Measurements from ENCODE around the gene CD34.

The CD34 gene

GRCh38 chr1:207844371-207844770 is 66.6 kb downstream of the CD34 start (continued):
- TF ChIP-seq ZBTB26 (tag by site-specific recombination; optimal IDR thresholded peaks at IDR 0.05) (no peak), ZNF214 (tag by site-specific recombination; IDR thresholded peaks at IDR 0.05; ENCODE audit: borderline replicate concordance) (no peak), HOXC10 (CRISPR knock-in tag; IDR thresholded peaks at IDR 0.05) (no peak), ZXDB (tag by site-specific recombination; IDR thresholded peaks at IDR 0.05) (no peak), ZNF211 (tag by site-specific recombination; IDR thresholded peaks at IDR 0.05; ENCODE audit: low read depth) (no peak), SP7 (tag by site-specific recombination; IDR thresholded peaks at IDR 0.05) (no peak), MZF1 (tag by site-specific recombination; IDR thresholded peaks at IDR 0.05; ENCODE audit: borderline replicate concordance) (no peak), ZNF548 (tag by site-specific recombination; IDR thresholded peaks at IDR 0.05) (no peak), ZNF324 (tag by site-specific recombination; IDR thresholded peaks at IDR 0.05) (no peak)

GRCh38 chr1:207842506-207842905 is 68.4 kb downstream of the CD34 start:
- TF ChIP-seq ZSCAN18 (tag by site-specific recombination; IDR thresholded peaks at IDR 0.05) (no peak), ZNF223 (tag by site-specific recombination; IDR thresholded peaks at IDR 0.05) (no peak), SETDB1 (IDR thresholded peaks at IDR 0.05; ENCODE audit: insufficient read length, low read length) (no peak)
- H3K4me1 ChIP-seq (ENCODE audit: control insufficient read depth, insufficient read depth, low read length), result no peaks in the 10 kb centered on the region
- no peak overlapping the region for H3K27ac ChIP-seq (ENCODE audit: extremely low read depth, low read depth, low read length)
- CTCF ChIA-PET, result interaction anchor here (0.8 to 3.8 kb wide), 3 partner anchors 15 to 121 kb away, joined by 3 to 13 read pairs (median 3); no protein-coding TSS in a partner anchor
- H3K9me3 ChIP-seq (ENCODE audit: control insufficient read depth, insufficient read depth, low read depth, low read length), result no peaks in the 10 kb centered on the region
- POLR2A ChIA-PET, result no interaction called here
- no peak overlapping the region for H3K4me3 ChIP-seq (ENCODE audit: low read depth, low read length)
- H3K36me3 ChIP-seq (ENCODE audit: control insufficient read depth in 2 of 2, insufficient read depth in 1 of 2, low read length in 2 of 2), result peaks cover 0 to 13% of the 10 kb centered on the region in 2 experiments; a peak in 2 of 3 replicates

- ChIA-PET CTCF (interaction anchor here (0.8 to 3.8 kb wide), 2 partner anchors 14 to 122 kb away, joined by 3 to 13 read pairs; no protein-coding TSS in a partner anchor), POLR2A (no interaction called here)
- peaks cover 0 to 13% of the 10 kb centered on the region in 2 experiments; a peak in 1 of 3 replicates for H3K36me3 ChIP-seq (ENCODE audit: control insufficient read depth in 2 of 2, insufficient read depth in 1 of 2, low read length in 2 of 2)
- no peak overlapping the region for H3K4me3 ChIP-seq (ENCODE audit: low read depth, low read length)
- no peaks in the 10 kb centered on the region for H3K4me1 ChIP-seq (ENCODE audit: control insufficient read depth, insufficient read depth, low read length)
- no peaks in the 10 kb centered on the region for H3K9me3 ChIP-seq (ENCODE audit: control insufficient read depth, insufficient read depth, low read depth, low read length)
- H3K27ac ChIP-seq (ENCODE audit: extremely low read depth, low read depth, low read length), result no peak overlapping the region
- TF ChIP-seq HIC1 (tag by site-specific recombination; IDR thresholded peaks at IDR 0.05) (no peak), ZNF629 (tag by site-specific recombination; IDR thresholded peaks at IDR 0.05) (no peak), ZNF155 (tag by site-specific recombination; IDR thresholded peaks at IDR 0.05) (no peak), ZNF529 (tag by site-specific recombination; IDR thresholded peaks at IDR 0.05; ENCODE audit: insufficient replicate concordance) (no peak), ZNF626 (tag by site-specific recombination; IDR thresholded peaks at IDR 0.05) (no peak), ZNF26 (tag by site-specific recombination; IDR thresholded peaks at IDR 0.05) (no peak), ZNF777 (tag by site-specific recombination; IDR thresholded peaks at IDR 0.05; ENCODE audit: borderline replicate concordance) (no peak), YY1 (tag by site-specific recombination; IDR thresholded peaks at IDR 0.05) (no peak), ZBTB10 (tag by site-specific recombination; IDR thresholded peaks at IDR 0.05) (no peak), ZBTB1 (tag by site-specific recombination; IDR thresholded peaks at IDR 0.05) (no peak), KLF9 (tag by site-specific recombination; IDR thresholded peaks at IDR 0.05; ENCODE audit: low read depth) (no peak), HOXC10 (CRISPR knock-in tag; IDR thresholded peaks at IDR 0.05) (no peak), ZNF114 (tag by site-specific recombination; IDR thresholded peaks at IDR 0.05) (no peak), ZNF266 (tag by site-specific recombination; IDR thresholded peaks at IDR 0.05; ENCODE audit: low read depth) (no peak)
Observed at GRCh38 chr1:207841901-207842300, 69.0 kb downstream of the CD34 start.

All from HEK293 (cell line).